Stimulated activated CD4-positive, alpha-beta T cell treated with anti-CD3 and anti-CD28 coated beads, Interleukin-4, amount 100 ng/mL, for 24 hours (primary cell): ENCODE results near the gene SLC29A3.

Experiments
- DNase-seq: peaks from one replicate; pipeline ENCODE4 v3.0.0-alpha.2; 2020

The SLC29A3 gene

GRCh38 chr10:71394926-71395562 is 76.0 kb downstream of the SLC29A3 start:
- DNase-seq = no peak

- no peak for DNase-seq
Measured at GRCh38 chr10:71395621-71396020, 76.6 kb downstream of the SLC29A3 start.

- DNase-seq = peak; percentile 27
Measured at GRCh38 chr10:71396084-71396710, 77.1 kb downstream of the SLC29A3 start.

GRCh38 chr10:71396711-71397295 is 77.7 kb downstream of the SLC29A3 start, which contains the start of gene CDH23:
TSS of gene CDH23 (plus strand) at chr10:71396920. CDS start at chr10:71439832, 42,912 bp downstream.
- no peak for DNase-seq

GRCh38 chr10:71397296-71398212 is 78.5 kb downstream of the SLC29A3 start:
- DNase-seq = no peak

GRCh38 chr10:71398976-71399375 is 79.9 kb downstream of the SLC29A3 start:
- DNase-seq = no peak

GRCh38 chr10:71399946-71400345 is 80.9 kb downstream of the SLC29A3 start:
- no peak for DNase-seq

GRCh38 chr10:71401056-71401455 is 82.0 kb downstream of the SLC29A3 start:
- no peak for DNase-seq

GRCh38 chr10:71402005-71402404 is 82.9 kb downstream of the SLC29A3 start:
- no peak for DNase-seq

- no peak for DNase-seq
Measured at GRCh38 chr10:71404503-71405295, 85.6 kb downstream of the SLC29A3 start.

GRCh38 chr10:71406878-71407277 is 87.8 kb downstream of the SLC29A3 start:
- no peak for DNase-seq

- no peak for DNase-seq
Measured at GRCh38 chr10:71408436-71409225, 89.6 kb downstream of the SLC29A3 start.

- no peak for DNase-seq
Measured at GRCh38 chr10:71409516-71410104, 90.6 kb downstream of the SLC29A3 start.
